IMR-90 (cell line): ENCODE results near the gene EML6. TPM values are rescaled to one million over a fixed set of nuclear protein-coding genes. Genes with fewer than 3 reads are reported as not detected.
A peak's percentile ranks its signal among the peaks of the same experiment; 100 is the strongest.

Experiments
- ATAC-seq: fragments of 200-7000 bp; cut with Tn5 transposase; 2 replicates; pipeline ENCODE4 v1.9.1; 2020; ENCODE audit warnings: low read depth, mild to moderate bottlenecking, moderate library complexity
- BruUV-seq: library from RNA; stranded (reverse); fragments of 400-500 nt; replicated peaks from 2 replicates; lab custom pipeline; 2021; lab: Mats Ljungman, UMichigan
- CTCF ChIA-PET: fragments of 300-600 bp; formaldehyde crosslinking; extraction: SDS; loops from one replicate; lab custom pipeline; 2021; ENCODE audit warnings: antibody characterized with exemption; lab: Yijun Ruan, JAX
- POLR2A ChIA-PET: fragments of 300-600 bp; sonication (Branson Sonifier 250); formaldehyde crosslinking; loops from one replicate; lab custom pipeline; 2022; ENCODE audit warnings: antibody characterized with exemption; ENCODE audit not compliant: unreplicated experiment; lab: Charles Lee
- DNase-seq: peaks from one replicate; pipeline ENCODE4 v3.0.0; 2013
- H2AFZ ChIP-seq: replicated peaks from 2 replicates; pipeline ENCODE3; 2013; ENCODE audit warnings: low read length, mild to moderate bottlenecking; ENCODE audit not compliant: poor library complexity
- H2AK5ac ChIP-seq: 2 replicates; pipeline ENCODE4 v1.6.1; 2013; ENCODE audit warnings: low read depth, low read length, inconsistent platforms
- H2AK9ac ChIP-seq: replicated peaks from 2 replicates; pipeline ENCODE3; 2013; ENCODE audit warnings: mild to moderate bottlenecking, low read depth, low read length, moderate library complexity; ENCODE audit not compliant: poor library complexity
- H2BK120ac ChIP-seq: 2 replicates; pipeline ENCODE4 v1.6.1; 2013; ENCODE audit warnings: low read depth, low read length, inconsistent platforms
- H2BK15ac ChIP-seq: 3 replicates; pipeline ENCODE4 v1.6.1; 2013; ENCODE audit warnings: low read depth, low read length, inconsistent platforms
- H2BK20ac ChIP-seq: 2 replicates; pipeline ENCODE4 v1.6.1; 2013; ENCODE audit warnings: low read depth, mild to moderate bottlenecking, inconsistent platforms, low read length, moderate library complexity
- H2BK5ac ChIP-seq: 2 replicates; pipeline ENCODE4 v1.6.1; 2013; ENCODE audit warnings: mild to moderate bottlenecking, low read depth, low read length, inconsistent platforms; ENCODE audit not compliant: poor library complexity, severe bottlenecking
- H3K14ac ChIP-seq: replicated peaks from 2 replicates; pipeline ENCODE4 v1.6.1; 2013; ENCODE audit warnings: low read depth, low read length, inconsistent platforms
- H3K18ac ChIP-seq: 2 replicates; pipeline ENCODE4 v1.6.1; 2013; ENCODE audit warnings: low read depth, low read length, control low read depth
- H3K23ac ChIP-seq: 2 replicates; pipeline ENCODE4 v1.6.1; 2013; ENCODE audit warnings: low read depth, low read length, inconsistent platforms
- H3K27ac ChIP-seq: 2 replicates; pipeline ENCODE4 v1.5.1; 2013; ENCODE audit warnings: mild to moderate bottlenecking, control low read depth, low read length; ENCODE audit not compliant: insufficient read depth
- H3K27me3 ChIP-seq: 2 replicates; pipeline ENCODE4 v1.6.1; 2013; ENCODE audit warnings: low read length; ENCODE audit not compliant: control insufficient read depth, insufficient read depth
- H3K36me3 ChIP-seq: 2 replicates; pipeline ENCODE4 v1.6.1; 2013; ENCODE audit warnings: low read length, mixed read lengths; ENCODE audit not compliant: control insufficient read depth, insufficient read depth
- H3K4ac ChIP-seq: 2 replicates; pipeline ENCODE4 v1.6.1; 2013; ENCODE audit warnings: low read depth, low read length, inconsistent platforms
- H3K4me1 ChIP-seq: 2 replicates; pipeline ENCODE4 v1.6.1; 2013; ENCODE audit warnings: low read length, mixed read lengths; ENCODE audit not compliant: control insufficient read depth, insufficient read depth
- H3K4me2 ChIP-seq: 2 replicates; pipeline ENCODE4 v1.6.1; 2013; ENCODE audit warnings: low read depth, mild to moderate bottlenecking, control low read depth, low read length, moderate library complexity
- H3K4me3 ChIP-seq: 2 replicates; pipeline ENCODE4 v1.5.1; 2013; ENCODE audit warnings: low read depth, mild to moderate bottlenecking, control low read depth, low read length, moderate library complexity; ENCODE audit not compliant: insufficient read depth
- H3K56ac ChIP-seq: 2 replicates; pipeline ENCODE4 v1.6.1; 2013; ENCODE audit warnings: low read length, inconsistent platforms; ENCODE audit not compliant: insufficient read depth; ENCODE audit errors: extremely low read depth
- H3K79me1 ChIP-seq, 2 experiments: 2 replicates each; pipeline ENCODE4 v1.6.1; 2013; ENCODE audit warnings: low read length in 2 of 2, inconsistent platforms in 1 of 2, low read depth in 1 of 2
- H3K9ac ChIP-seq: 2 replicates; pipeline ENCODE4 v1.6.1; 2013; ENCODE audit warnings: low read depth, low read length, control low read depth
- H3K9me1 ChIP-seq: 2 replicates; pipeline ENCODE4 v1.6.1; 2013; ENCODE audit warnings: low read length, inconsistent platforms; ENCODE audit not compliant: insufficient read depth
- H3K9me3 ChIP-seq: 2 replicates; pipeline ENCODE4 v1.6.1; 2013; ENCODE audit warnings: low read length; ENCODE audit not compliant: control insufficient read depth, insufficient read depth
- H4K20me1 ChIP-seq: 2 replicates; pipeline ENCODE4 v1.6.1; 2013; ENCODE audit warnings: low read length, inconsistent platforms; ENCODE audit not compliant: insufficient read depth
- H4K5ac ChIP-seq: 2 replicates; pipeline ENCODE4 v1.6.1; 2013; ENCODE audit warnings: mild to moderate bottlenecking, low read depth, low read length, control low read depth
- H4K8ac ChIP-seq, 2 experiments: 2 replicates each; pipeline ENCODE4 v1.6.1; 2013; ENCODE audit warnings: low read depth in 2 of 2, low read length in 2 of 2, control low read depth in 1 of 2, inconsistent platforms in 1 of 2
- H4K91ac ChIP-seq: 2 replicates; pipeline ENCODE4 v1.6.1; 2013; ENCODE audit warnings: low read depth, low read length, inconsistent platforms; ENCODE audit not compliant: insufficient read depth
- FOS ChIP-seq: fragments of 150-350 bp; IDR thresholded peaks from 2 replicates; pipeline ENCODE4 v1.6.1; 2016; ENCODE audit warnings: low read depth, low read length
- POLR2A ChIP-seq: IDR thresholded peaks from 2 replicates; pipeline ENCODE4 v1.6.1; 2012; ENCODE audit warnings: mild to moderate bottlenecking, low read depth, low read length
- WGBS, 2 experiments: methylation state at CpG; one replicate each; pipeline versions ENCODE4 v1.1.5 to v1.1.7; 2013; ENCODE audit warnings: missing lambda C conversion rate in 2 of 2; ENCODE audit not compliant: insufficient read length in 1 of 2; ENCODE audit errors: extremely low coverage in 2 of 2; 5-methylcytosine and 5-hydroxymethylcytosine counted together
- dilution Hi-C: fragments of 300-500 bp; cut with HindIII; formaldehyde crosslinking; loops from one replicate; pipeline ENCODE4 v1.14.3; 2018; ENCODE audit warnings: low sequenced_read_pairs; ENCODE audit not compliant: unreplicated experiment
- in situ Hi-C: fragments of 300-500 bp; cut with MboI; formaldehyde crosslinking; loops from 3 replicates; pipeline ENCODE4 v1.14.3; 2019; ENCODE audit warnings: low sequenced_read_pairs, inconsistent platforms, mixed read lengths
- intact Hi-C: fragments of 100-400 bp; cut with micrococcal nuclease; formaldehyde crosslinking; loops from 2 replicates; pipeline ENCODE4 v1.10.0; 2022
- polyA plus RNA-seq, 3 experiments: library from polyadenylated mRNA; depleted of rRNA; stranded (reverse); fragments of >200 nt; gene quantifications; 2 replicates each; pipeline ENCODE4 v1.2.3, GENCODE V29; 2012; ENCODE audit warnings: low replicate concordance in 1 of 3
- total RNA-seq: library from RNA; depleted of rRNA; stranded (reverse); fragments of >200 nt; gene quantifications from 2 replicates; pipeline ENCODE4 v1.2.3, GENCODE V29; 2012
- TF ChIP-seq, protein P1 (sequence below): fragments of 150-350 bp; IDR thresholded peaks from 2 replicates; pipeline ENCODE4 v1.6.1; 2017; ENCODE audit warnings: mild to moderate bottlenecking, antibody characterized with exemption, low read length, low read depth

The EML6 gene
- total and polyA plus RNA-seq, 2 of the 4 experiments (the other 2 are of a cell fraction), result 0.18 to 0.19 TPM

DNA sequence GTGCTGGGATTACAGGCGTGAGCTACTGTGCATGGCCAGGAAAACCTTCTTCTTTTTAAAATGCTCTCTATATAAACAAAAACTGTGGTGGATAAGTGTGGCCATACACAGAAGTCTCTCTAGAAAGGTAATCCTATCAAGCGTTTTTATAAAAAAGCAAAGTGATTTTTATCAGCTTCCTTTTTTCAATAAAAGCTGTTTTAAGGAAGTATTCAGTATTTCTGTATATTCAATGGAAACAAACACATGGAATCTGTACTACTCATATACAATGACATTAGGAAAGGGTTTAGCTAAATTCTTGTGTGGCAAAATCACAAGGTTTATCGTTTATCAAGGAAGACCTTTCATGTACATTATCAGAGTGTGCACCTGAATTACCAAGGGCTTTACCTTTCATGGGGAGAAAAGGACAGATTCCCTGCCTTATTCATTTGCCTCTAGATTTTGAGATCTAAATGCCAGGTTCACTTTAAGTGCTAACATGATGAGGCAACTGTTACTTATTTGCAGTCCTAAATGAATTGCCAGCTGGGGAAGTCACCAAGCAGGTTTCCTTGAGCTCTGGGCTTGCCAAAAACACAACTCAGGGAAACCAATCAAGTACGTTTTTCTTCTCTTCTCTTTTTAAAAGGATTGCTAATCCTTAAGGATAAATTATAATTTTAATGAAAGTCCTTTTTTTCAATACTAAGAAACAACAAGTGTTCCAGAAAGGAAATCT is 256.0 kb downstream of the EML6 start:
- no CpG with 5 or more reads among the region's 4 CpGs for WGBS, 2 experiments
- no peak overlapping the region for H3K9ac ChIP-seq

More for the DNA sequence above, 256.0 kb downstream of the EML6 start:
- dilution Hi-C loops (no loop called here), in situ Hi-C loops (no loop called here), intact Hi-C loops (loop anchor here (5.0 to 10.0 kb wide), 2 partner anchors 198 to 255 kb away; partner anchors contain the start of gene EML6)
- H2AK9ac ChIP-seq, result no peak overlapping the region
- H4K8ac ChIP-seq, result no peak overlapping the region
- DNase-seq (no peak), ATAC-seq (no peak)
- no peak overlapping the region for H4K91ac ChIP-seq
- no peak overlapping the region for H2BK20ac ChIP-seq
- H3K4ac ChIP-seq, result no peak overlapping the region
- no peak overlapping the region for H2AFZ ChIP-seq
- H3K4me3 ChIP-seq, result no peak overlapping the region
- peaks cover 0 to 64% of the 10 kb centered on the region in 2 experiments; a peak in 2 of 4 replicates for H3K79me1 ChIP-seq
- POLR2A ChIA-PET, result interaction anchor here (0.6 to 1.0 kb wide), 2 partner anchors 80 to 314 kb away, joined by 3 read pairs; no protein-coding TSS in a partner anchor
- H3K27me3 ChIP-seq, result no peaks in the 10 kb centered on the region
- peak overlapping the region; percentile 40; the same call in 1 of the 2 replicates for H3K23ac ChIP-seq
- peaks cover 19% of the 10 kb centered on the region for H3K36me3 ChIP-seq
- peak overlapping the region; percentile 18 for H2BK5ac ChIP-seq
- no peak overlapping the region for H3K4me2 ChIP-seq
- no peak overlapping the region for H2BK15ac ChIP-seq
- H3K9me1 ChIP-seq, result peaks cover 9% of the 10 kb centered on the region
- H3K56ac ChIP-seq, result no peak overlapping the region
- no peaks in the 10 kb centered on the region for H3K9me3 ChIP-seq
- TF ChIP-seq, protein P1, sequence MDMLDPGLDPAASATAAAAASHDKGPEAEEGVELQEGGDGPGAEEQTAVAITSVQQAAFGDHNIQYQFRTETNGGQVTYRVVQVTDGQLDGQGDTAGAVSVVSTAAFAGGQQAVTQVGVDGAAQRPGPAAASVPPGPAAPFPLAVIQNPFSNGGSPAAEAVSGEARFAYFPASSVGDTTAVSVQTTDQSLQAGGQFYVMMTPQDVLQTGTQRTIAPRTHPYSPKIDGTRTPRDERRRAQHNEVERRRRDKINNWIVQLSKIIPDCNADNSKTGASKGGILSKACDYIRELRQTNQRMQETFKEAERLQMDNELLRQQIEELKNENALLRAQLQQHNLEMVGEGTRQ, result no peak
- TF ChIP-seq FOS, result no peak
- TF ChIP-seq POLR2A, result no peak
- no peak overlapping the region for H2BK120ac ChIP-seq
- H3K27ac ChIP-seq, result no peak overlapping the region; the same call in 1 of the 2 replicates
- H3K18ac ChIP-seq, result no peak overlapping the region
- BruUV-seq, result no TSS peak
- H4K5ac ChIP-seq, result no peak overlapping the region
- CTCF ChIA-PET, result no interaction called here
- H3K4me1 ChIP-seq, result peaks cover 16% of the 10 kb centered on the region
- no peak overlapping the region for H3K14ac ChIP-seq
- H4K20me1 ChIP-seq, result peaks cover 96% of the 10 kb centered on the region
- H2AK5ac ChIP-seq, result no peak overlapping the region
